Keratinocyte (primary cell): ENCODE data around the gene CLNK. TPM values are rescaled to one million over a fixed set of nuclear protein-coding genes. Genes with fewer than 3 reads are reported as not detected.

Experiments used
- DNase-seq: peaks from one replicate; pipeline ENCODE4 v3.0.0-alpha.2; 2011; ENCODE audit warnings: low read depth, missing footprints, low spot score
- FAIRE-seq: peaks from 2 replicates; lab custom pipeline; 2011; peaks lifted over from hg19 to GRCh38; lab: Jason Lieb, UNC
- H2AFZ ChIP-seq: 2 replicates; pipeline ENCODE4 v1.6.0; 2012; ENCODE audit warnings: low read length, control low read depth, inconsistent platforms; ENCODE audit not compliant: control insufficient read depth
- H3K27ac ChIP-seq: 2 replicates; pipeline ENCODE4 v1.5.1; 2011; ENCODE audit warnings: low read length; ENCODE audit not compliant: control insufficient read depth, insufficient read depth
- H3K27me3 ChIP-seq: 3 replicates; pipeline ENCODE4 v1.6.0; 2011; ENCODE audit warnings: low read length; ENCODE audit not compliant: control insufficient read depth, insufficient read depth; ENCODE audit errors: extremely low read depth
- H3K36me3 ChIP-seq, 2 experiments: 2 replicates in 1 of 2; 3 replicates in 1 of 2; pipeline ENCODE4 v1.5.1; 2011; ENCODE audit warnings: low read length in 2 of 2, mild to moderate bottlenecking in 1 of 2; ENCODE audit not compliant: control insufficient read depth in 2 of 2, insufficient read depth in 2 of 2; ENCODE audit errors: extremely low read depth in 1 of 2
- H3K4me1 ChIP-seq: 3 replicates; pipeline ENCODE4 v1.5.1; 2011; ENCODE audit warnings: low read length; ENCODE audit not compliant: control insufficient read depth, insufficient read depth; ENCODE audit errors: extremely low read depth
- H3K4me2 ChIP-seq: 3 replicates; pipeline ENCODE4 v1.6.0; 2011; ENCODE audit warnings: low read depth, low read length; ENCODE audit not compliant: control insufficient read depth, insufficient read depth; ENCODE audit errors: extremely low read depth
- H3K4me3 ChIP-seq, 3 experiments: fragments of 200-600 bp in 1 of 3; sonication (generic) in 1 of 3; 2 replicates in 2 of 3; 3 replicates in 1 of 3; pipeline ENCODE4 v1.5.1; 2011 to 2016; ENCODE audit warnings: low read length in 3 of 3, mild to moderate bottlenecking in 3 of 3, control low read depth in 2 of 3, inconsistent platforms in 1 of 3, low read depth in 1 of 3, mixed read lengths in 1 of 3, mixed run types in 1 of 3, moderate library complexity in 1 of 3; ENCODE audit not compliant: control insufficient read depth in 2 of 3, insufficient read depth in 2 of 3; ENCODE audit errors: extremely low read depth in 1 of 3
- H3K79me2 ChIP-seq: 2 replicates; pipeline ENCODE4 v1.6.0; 2012; ENCODE audit warnings: low read length; ENCODE audit not compliant: control insufficient read depth, insufficient read depth
- H3K9ac ChIP-seq: 3 replicates; pipeline ENCODE4 v1.6.0; 2011; ENCODE audit warnings: low read length; ENCODE audit not compliant: control insufficient read depth, insufficient read depth; ENCODE audit errors: extremely low read depth
- H3K9me1 ChIP-seq: 3 replicates; pipeline ENCODE4 v1.6.0; 2011; ENCODE audit warnings: low read length; ENCODE audit not compliant: control insufficient read depth, insufficient read depth; ENCODE audit errors: extremely low read depth
- H3K9me3 ChIP-seq: 2 replicates; pipeline ENCODE4 v1.5.1; 2012; ENCODE audit warnings: low read depth, low read length; ENCODE audit not compliant: control insufficient read depth
- H4K20me1 ChIP-seq: 3 replicates; pipeline ENCODE4 v1.6.0; 2011; ENCODE audit warnings: low read length; ENCODE audit not compliant: control insufficient read depth, insufficient read depth; ENCODE audit errors: extremely low read depth
- CTCF ChIP-seq, 3 experiments: IDR thresholded peaks in 1 of 3; conservative IDR thresholded peaks in 1 of 3; optimal IDR thresholded peaks in 1 of 3; 2 replicates in 2 of 3; 3 replicates in 1 of 3; pipeline versions ENCODE3 to v1.5.1; 2011; ENCODE audit warnings: low read length in 3 of 3, mild to moderate bottlenecking in 3 of 3, moderate library complexity in 2 of 3, control low read depth in 1 of 3, inconsistent platforms in 1 of 3; ENCODE audit not compliant: insufficient read depth in 2 of 3; ENCODE audit errors: extremely low read depth in 1 of 3
- EZH2 ChIP-seq: IDR thresholded peaks from one replicate; pipeline ENCODE4 v1.6.1; 2012; ENCODE audit warnings: inconsistent platforms, mild to moderate bottlenecking, low read length, moderate library complexity
- dilution Hi-C: fragments of 300-500 bp; cut with MboI; formaldehyde crosslinking; loops from one replicate; pipeline ENCODE4 v1.7.0; 2020; ENCODE audit warnings: low sequenced_read_pairs; ENCODE audit not compliant: extremely low pct_ligation_motif_present
- polyA plus RNA-seq, 5 experiments: library from polyadenylated mRNA; depleted of rRNA in 3 of 5; stranded (reverse) in 3 of 5; stranded (forward) in 1 of 5; unstranded in 1 of 5; fragments of >200 nt; gene quantifications; 1 replicate in 1 of 5; 2 replicates in 3 of 5; 3 replicates in 1 of 5; pipeline versions ENCODE4 v1.2.1 to v1.2.3, GENCODE V29; 2011 to 2012; ENCODE audit warnings: missing spikeins in 2 of 5, low read depth in 1 of 5, low replicate concordance in 1 of 5

CLNK gene
- polyA plus RNA-seq, 1 donor (not counting 4 experiments of a cell fraction or from before 2014, with no cell fraction given) = not detected

- no peaks in the 10 kb centered on the region for H3K9me3 ChIP-seq
- dilution Hi-C loops = no loop called here
- no peaks in the 10 kb centered on the region for H3K36me3 ChIP-seq
- no peaks in the 10 kb centered on the region for H3K27me3 ChIP-seq
- H3K4me3 ChIP-seq = no peak overlapping the region
- H3K79me2 ChIP-seq = no peaks in the 10 kb centered on the region
- no peak for DNase-seq
- no peaks in the 10 kb centered on the region for H3K4me1 ChIP-seq
- no peaks in the 10 kb centered on the region for H4K20me1 ChIP-seq
- no peaks in the 10 kb centered on the region for H3K9me1 ChIP-seq
- TF ChIP-seq EZH2 = no peak
- no peak for TF ChIP-seq CTCF (optimal IDR thresholded peaks at IDR 0.05 in 1 of 3, IDR thresholded peaks at IDR 0.05 in 1 of 3, conservative IDR thresholded peaks at IDR 0.05 in 1 of 3; ENCODE audit: extremely low read depth in 1 of 3, insufficient read depth in 2 of 3, low read length in 3 of 3)
- no peak overlapping the region for H3K27ac ChIP-seq
- no peak overlapping the region for H3K9ac ChIP-seq
- H3K4me2 ChIP-seq = no peak overlapping the region
- no peak for FAIRE-seq
- no peak overlapping the region for H2AFZ ChIP-seq
These were observed 178.5 kb downstream of the CLNK start for GRCh38 chr4:10506077-10506476.

- H3K27ac ChIP-seq = no peak overlapping the region
- no peaks in the 10 kb centered on the region for H3K79me2 ChIP-seq
- no peaks in the 10 kb centered on the region for H3K9me1 ChIP-seq
- dilution Hi-C loops = no loop called here
- FAIRE-seq = no peak
- H3K9ac ChIP-seq = no peak overlapping the region
- H2AFZ ChIP-seq = no peak overlapping the region
- H3K4me3 ChIP-seq = no peak overlapping the region
- no peaks in the 10 kb centered on the region for H3K4me1 ChIP-seq
- H3K4me2 ChIP-seq = no peak overlapping the region
- no peaks in the 10 kb centered on the region for H3K36me3 ChIP-seq
- no peaks in the 10 kb centered on the region for H3K9me3 ChIP-seq
- TF ChIP-seq EZH2 (no peak), CTCF (optimal IDR thresholded peaks at IDR 0.05 in 1 of 3, IDR thresholded peaks at IDR 0.05 in 1 of 3, conservative IDR thresholded peaks at IDR 0.05 in 1 of 3; ENCODE audit: extremely low read depth in 1 of 3, insufficient read depth in 2 of 3, low read length in 3 of 3) (no peak)
- no peak for DNase-seq
- no peaks in the 10 kb centered on the region for H4K20me1 ChIP-seq
- H3K27me3 ChIP-seq = no peaks in the 10 kb centered on the region
These were observed 179.9 kb downstream of the CLNK start for GRCh38 chr4:10504570-10505179.
